HepG2 (cell line): ENCODE data around the gene SHISA5. TPM values are rescaled to one million over a fixed set of nuclear protein-coding genes. Genes with fewer than 3 reads are reported as not detected.

Experiments used
- AGO1 ChIP-seq: fragments of 200-400 bp; formaldehyde crosslinking; IDR thresholded peaks from 2 replicates; pipeline ENCODE4 v1.6.1; 2017; ENCODE audit warnings: mild to moderate bottlenecking, low read depth, low read length, moderate library complexity; ENCODE audit not compliant: poor library complexity, severe bottlenecking
- CSRNP1 ChIP-seq: sonication (generic); formaldehyde crosslinking; IDR thresholded peaks from 2 replicates; pipeline ENCODE4 v1.8.1; 2023; ENCODE audit warnings: mild to moderate bottlenecking, missing genetic modification reagents
- DR1 ChIP-seq: sonication (generic); formaldehyde crosslinking; IDR thresholded peaks from 2 replicates; pipeline ENCODE4 v1.8.0; 2021; ENCODE audit warnings: mild to moderate bottlenecking, missing genetic modification reagents, inconsistent platforms
- FOXM1 ChIP-seq: sonication (generic); formaldehyde crosslinking; IDR thresholded peaks from 2 replicates; pipeline ENCODE4 v1.5.0; 2020; ENCODE audit warnings: missing genetic modification reagents
- MAX ChIP-seq: IDR thresholded peaks from 2 replicates; pipeline ENCODE4 v1.6.1; 2012; ENCODE audit warnings: inconsistent platforms
- SAP130 ChIP-seq: IDR thresholded peaks from 2 replicates; pipeline ENCODE4 v1.6.1; 2016; ENCODE audit warnings: low read depth
- SKIL ChIP-seq: sonication (generic); formaldehyde crosslinking; IDR thresholded peaks from 2 replicates; pipeline ENCODE4 v1.8.0; 2022; ENCODE audit warnings: missing genetic modification reagents, mild to moderate bottlenecking, moderate library complexity, borderline replicate concordance
- SOX13 ChIP-seq, 3 experiments: fragments of 450-650 bp in 1 of 3; sonication (generic) in 1 of 3; formaldehyde crosslinking in 1 of 3; IDR thresholded peaks in 2 of 3; conservative IDR thresholded peaks in 1 of 3; 2 replicates each; pipeline versions ENCODE4 v1.5.0 to v1.6.1; 2016 to 2020; ENCODE audit warnings: antibody characterized with exemption in 1 of 3, mild to moderate bottlenecking in 1 of 3, missing compliant biosample characterization in 1 of 3, missing genetic modification reagents in 1 of 3, moderate library complexity in 1 of 3
- SRY ChIP-seq: sonication (generic); formaldehyde crosslinking; IDR thresholded peaks from 2 replicates; pipeline ENCODE4 v1.8.0; 2022; ENCODE audit warnings: mild to moderate bottlenecking, missing genetic modification reagents
- TERF1 ChIP-seq: sonication (generic); formaldehyde crosslinking; IDR thresholded peaks from 2 replicates; pipeline ENCODE4 v1.8.0; 2022; ENCODE audit warnings: mild to moderate bottlenecking, missing genetic modification reagents, moderate library complexity
- TFAP4 ChIP-seq: sonication (generic); IDR thresholded peaks from 2 replicates; pipeline ENCODE4 v1.6.1; 2016; ENCODE audit warnings: low read depth, borderline replicate concordance
- ZFY ChIP-seq: sonication (generic); formaldehyde crosslinking; IDR thresholded peaks from 2 replicates; pipeline ENCODE4 v1.4.0; 2020; ENCODE audit warnings: missing genetic modification reagents
- ZNF431 ChIP-seq: sonication (generic); formaldehyde crosslinking; IDR thresholded peaks from 2 replicates; pipeline ENCODE4 v1.9.0; 2022; ENCODE audit warnings: missing genetic modification reagents, low read depth, mild to moderate bottlenecking, borderline replicate concordance
- ZNF563 ChIP-seq: sonication (generic); formaldehyde crosslinking; IDR thresholded peaks from 2 replicates; pipeline ENCODE4 v1.8.0; 2022; ENCODE audit warnings: mild to moderate bottlenecking, moderate library complexity, missing genetic modification reagents
- ZNF629 ChIP-seq: sonication (generic); formaldehyde crosslinking; conservative IDR thresholded peaks from 2 replicates; pipeline ENCODE4 v1.5.0; 2020; ENCODE audit warnings: missing genetic modification reagents
- ZNF850 ChIP-seq: sonication (generic); formaldehyde crosslinking; conservative IDR thresholded peaks from 2 replicates; pipeline ENCODE4 v1.9.0; 2021; ENCODE audit warnings: mild to moderate bottlenecking, missing genetic modification reagents
- polyA plus RNA-seq, 8 experiments: library from polyadenylated mRNA; depleted of rRNA in 3 of 8; stranded (reverse) in 7 of 8; unstranded in 1 of 8; fragments of >200 nt; fragmentation: Illumina TruSeq in 4 of 8; extraction: Trizol in 4 of 8; gene quantifications; 2 replicates each; pipeline versions ENCODE4 v1.2.1 to v1.2.3, GENCODE V29; 2011 to 2016; ENCODE audit warnings: low read depth in 4 of 8, missing spikeins in 1 of 8, mixed read lengths in 1 of 8; ENCODE audit not compliant: insufficient read depth in 1 of 8
- total RNA-seq, 5 experiments: library from RNA; depleted of rRNA; stranded (reverse); fragments of >200 nt; fragmentation: Illumina TruSeq; extraction: Trizol; gene quantifications; 2 replicates each; pipeline ENCODE4 v1.2.3, GENCODE V29; 2016; ENCODE audit warnings: low read depth in 1 of 5
- TF ChIP-seq, protein P1 (sequence below): sonication (generic); formaldehyde crosslinking; IDR thresholded peaks from 2 replicates; pipeline ENCODE4 v1.5.0; 2020; ENCODE audit warnings: mild to moderate bottlenecking, missing genetic modification reagents, borderline replicate concordance

Gene SHISA5
- total and polyA plus RNA-seq, 2 of the 13 experiments (the other 11 are each of a cell fraction or from before 2014, with no cell fraction given): 75.8 to 91.4 TPM

- TF ChIP-seq ZNF850 (CRISPR knock-in tag): no peak
- TF ChIP-seq ZNF629 (CRISPR knock-in tag): peak; percentile 59
- no peak for TF ChIP-seq TERF1 (CRISPR knock-in tag)
- TF ChIP-seq SRY (CRISPR knock-in tag): no peak
- no peak for TF ChIP-seq SAP130 (CRISPR knock-in tag)
- no peak for TF ChIP-seq DR1 (CRISPR knock-in tag)
- no peak for TF ChIP-seq ZNF563 (CRISPR knock-in tag)
- TF ChIP-seq MAX: 0 out of 2 replicates have a peak, but pooled peaks have one; percentile 20
- TF ChIP-seq ZFY (CRISPR knock-in tag): 0 out of 2 replicates have a peak, but pooled peaks have one; percentile 21
- TF ChIP-seq TFAP4: peak; percentile 67; the same call in 1 of the 2 replicates
- TF ChIP-seq FOXM1 (CRISPR knock-in tag): no peak
- no peak for TF ChIP-seq SKIL (CRISPR knock-in tag)
- TF ChIP-seq, protein P1, sequence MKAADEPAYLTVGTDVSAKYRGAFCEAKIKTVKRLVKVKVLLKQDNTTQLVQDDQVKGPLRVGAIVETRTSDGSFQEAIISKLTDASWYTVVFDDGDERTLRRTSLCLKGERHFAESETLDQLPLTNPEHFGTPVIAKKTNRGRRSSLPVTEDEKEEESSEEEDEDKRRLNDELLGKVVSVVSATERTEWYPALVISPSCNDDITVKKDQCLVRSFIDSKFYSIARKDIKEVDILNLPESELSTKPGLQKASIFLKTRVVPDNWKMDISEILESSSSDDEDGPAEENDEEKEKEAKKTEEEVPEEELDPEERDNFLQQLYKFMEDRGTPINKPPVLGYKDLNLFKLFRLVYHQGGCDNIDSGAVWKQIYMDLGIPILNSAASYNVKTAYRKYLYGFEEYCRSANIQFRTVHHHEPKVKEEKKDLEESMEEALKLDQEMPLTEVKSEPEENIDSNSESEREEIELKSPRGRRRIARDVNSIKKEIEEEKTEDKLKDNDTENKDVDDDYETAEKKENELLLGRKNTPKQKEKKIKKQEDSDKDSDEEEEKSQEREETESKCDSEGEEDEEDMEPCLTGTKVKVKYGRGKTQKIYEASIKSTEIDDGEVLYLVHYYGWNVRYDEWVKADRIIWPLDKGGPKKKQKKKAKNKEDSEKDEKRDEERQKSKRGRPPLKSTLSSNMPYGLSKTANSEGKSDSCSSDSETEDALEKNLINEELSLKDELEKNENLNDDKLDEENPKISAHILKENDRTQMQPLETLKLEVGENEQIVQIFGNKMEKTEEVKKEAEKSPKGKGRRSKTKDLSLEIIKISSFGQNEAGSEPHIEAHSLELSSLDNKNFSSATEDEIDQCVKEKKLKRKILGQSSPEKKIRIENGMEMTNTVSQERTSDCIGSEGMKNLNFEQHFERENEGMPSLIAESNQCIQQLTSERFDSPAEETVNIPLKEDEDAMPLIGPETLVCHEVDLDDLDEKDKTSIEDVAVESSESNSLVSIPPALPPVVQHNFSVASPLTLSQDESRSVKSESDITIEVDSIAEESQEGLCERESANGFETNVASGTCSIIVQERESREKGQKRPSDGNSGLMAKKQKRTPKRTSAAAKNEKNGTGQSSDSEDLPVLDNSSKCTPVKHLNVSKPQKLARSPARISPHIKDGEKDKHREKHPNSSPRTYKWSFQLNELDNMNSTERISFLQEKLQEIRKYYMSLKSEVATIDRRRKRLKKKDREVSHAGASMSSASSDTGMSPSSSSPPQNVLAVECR (CRISPR knock-in tag): peak; percentile 15; the same call in 1 of the 2 replicates
- no peak for TF ChIP-seq CSRNP1 (CRISPR knock-in tag)
- no peak for TF ChIP-seq SOX13 (IDR thresholded peaks at IDR 0.05)
- peak in 1 of 2 experiments; percentile 50; a peak in 2 of 4 replicates for TF ChIP-seq SOX13 (CRISPR knock-in tag; conservative IDR thresholded peaks at IDR 0.05 in 1 of 2, IDR thresholded peaks at IDR 0.05 in 1 of 2)
- no peak for TF ChIP-seq AGO1
- no peak for TF ChIP-seq ZNF431 (CRISPR knock-in tag)
Observed at GRCh38 chr3:48552111-48552951, 48.4 kb upstream of the SHISA5 start (continued).
